SKM-1 (cell line): ENCODE measurements around the gene TBX4.

Experiments used
- DNase-seq: peaks from one replicate; lab custom pipeline; 2025; ENCODE audit not compliant: unreplicated experiment; lab: John Stamatoyannopoulos, UW

TBX4 gene

GRCh38 chr17:61464130-61464842 is 12.1 kb downstream of the TBX4 start:
- DNase-seq, result no peak

GRCh38 chr17:61464843-61465180 is 12.6 kb downstream of the TBX4 start:
- DNase-seq, result no peak

GRCh38 chr17:61465550-61466237 is 13.5 kb downstream of the TBX4 start:
- no peak for DNase-seq

GRCh38 chr17:61466246-61466645 is 14.0 kb downstream of the TBX4 start:
- DNase-seq, result no peak

- DNase-seq, result no peak
Observed at GRCh38 chr17:61467416-61468262, 15.4 kb downstream of the TBX4 start.

- no peak for DNase-seq
Observed at GRCh38 chr17:61468263-61468907, 16.2 kb downstream of the TBX4 start.

GRCh38 chr17:61469474-61469873 is 17.3 kb downstream of the TBX4 start:
- DNase-seq, result no peak

- no peak for DNase-seq
Observed at GRCh38 chr17:61469949-61470348, 17.7 kb downstream of the TBX4 start.

- no peak for DNase-seq
Observed at GRCh38 chr17:61470530-61471136, 18.4 kb downstream of the TBX4 start.

- no peak for DNase-seq
Observed at GRCh38 chr17:61474235-61474927, 22.2 kb downstream of the TBX4 start.

GRCh38 chr17:61474934-61475333 is 22.7 kb downstream of the TBX4 start:
- no peak for DNase-seq

GRCh38 chr17:61475726-61476125 is 23.5 kb downstream of the TBX4 start:
- no peak for DNase-seq

GRCh38 chr17:61476476-61477203 is 24.4 kb downstream of the TBX4 start:
- DNase-seq, result no peak

GRCh38 chr17:61477204-61477834 is 25.1 kb downstream of the TBX4 start:
- no peak for DNase-seq

- no peak for DNase-seq
Observed at GRCh38 chr17:61478026-61478789, 26.0 kb downstream of the TBX4 start.

- DNase-seq, result no peak
Observed at GRCh38 chr17:61478790-61479492, 26.7 kb downstream of the TBX4 start.

- DNase-seq, result no peak
Observed at GRCh38 chr17:61479493-61480413, 27.5 kb downstream of the TBX4 start.
